Esophagus muscularis mucosa (tissue), 4 donors: ENCODE data around the gene VSIG10L2. TPM values are rescaled to one million over a fixed set of nuclear protein-coding genes. Genes with fewer than 3 reads are reported as not detected.

ENCODE experiments used
- DNase-seq: peaks from one replicate; pipeline ENCODE4 v3.0.0-alpha.2; 2017; ENCODE audit errors: extremely low spot score
- H3K27ac ChIP-seq, 4 donors: fragments of 200-600 bp; sonication (generic); replicated peaks in 1 of 4; 1 replicate in 3 of 4; 2 replicates in 1 of 4; pipeline ENCODE4 v1.5.1; 2016 to 2019; ENCODE audit warnings: mild to moderate bottlenecking in 1 of 4
- H3K27me3 ChIP-seq, 4 donors: fragments of 200-600 bp; sonication (generic); one replicate each; pipeline versions ENCODE4 v1.5.1 to v1.6.0; 2016 to 2019
- H3K36me3 ChIP-seq, 4 donors: fragments of 200-600 bp; sonication (generic); one replicate each; pipeline ENCODE4 v1.5.1; 2016 to 2019
- H3K4me1 ChIP-seq, 4 donors: fragments of 200-600 bp; sonication (generic); one replicate each; pipeline ENCODE4 v1.5.1; 2016 to 2019
- H3K4me3 ChIP-seq, 4 donors: fragments of 200-600 bp; sonication (generic); 1 replicate in 2 of 4; 2 replicates in 2 of 4; pipeline ENCODE4 v1.5.1; 2016 to 2019; ENCODE audit warnings: mild to moderate bottlenecking in 4 of 4, moderate library complexity in 1 of 4
- H3K9me3 ChIP-seq, 4 donors: fragments of 200-600 bp; sonication (generic); 1 replicate in 3 of 4; 2 replicates in 1 of 4; pipeline ENCODE4 v1.5.1; 2016 to 2019
- EP300 ChIP-seq: sonication (generic); formaldehyde crosslinking; IDR thresholded peaks from one replicate; pipeline ENCODE4 v1.6.1; 2017; ENCODE audit warnings: antibody characterized with exemption
- POLR2A ChIP-seq: fragments of 450-650 bp; IDR thresholded peaks from one replicate; pipeline ENCODE4 v1.6.1; 2017; ENCODE audit warnings: antibody characterized with exemption, moderate library complexity, mild to moderate bottlenecking, low read depth
- POLR2AphosphoS5 ChIP-seq, 2 donors: sonication (generic); formaldehyde crosslinking; IDR thresholded peaks; one replicate each; pipeline ENCODE4 v1.6.1; 2017; ENCODE audit warnings: antibody characterized with exemption in 2 of 2
- WGBS: methylation state at CpG from one replicate; pipeline ENCODE4 v1.1.5; 2018; 5-methylcytosine and 5-hydroxymethylcytosine counted together
- intact Hi-C: fragments of 100-400 bp; cut with DNase I; formaldehyde crosslinking; loops from one replicate; pipeline ENCODE4 v1.15.1; 2023
- total RNA-seq, 4 donors: library from RNA; depleted of rRNA; stranded (reverse); fragments of >200 nt; gene quantifications; one replicate each; pipeline versions ENCODE4 v1.1.0 to v1.2.1, GENCODE V29; 2016
- TF ChIP-seq, protein P1 (sequence below), 3 experiments: fragments of 200-600 bp in 2 of 3; fragments of 450-650 bp in 1 of 3; sonication (generic) in 2 of 3; IDR thresholded peaks; one replicate each; pipeline ENCODE4 v1.5.1; 2017 to 2019; ENCODE audit warnings: antibody characterized with exemption in 3 of 3, mild to moderate bottlenecking in 2 of 3, moderate library complexity in 1 of 3

Gene VSIG10L2
- total RNA-seq, 4 donors from 2014 or later = 0.33 to 0.57 (median 0.39) TPM; not detected in 1

DNA sequence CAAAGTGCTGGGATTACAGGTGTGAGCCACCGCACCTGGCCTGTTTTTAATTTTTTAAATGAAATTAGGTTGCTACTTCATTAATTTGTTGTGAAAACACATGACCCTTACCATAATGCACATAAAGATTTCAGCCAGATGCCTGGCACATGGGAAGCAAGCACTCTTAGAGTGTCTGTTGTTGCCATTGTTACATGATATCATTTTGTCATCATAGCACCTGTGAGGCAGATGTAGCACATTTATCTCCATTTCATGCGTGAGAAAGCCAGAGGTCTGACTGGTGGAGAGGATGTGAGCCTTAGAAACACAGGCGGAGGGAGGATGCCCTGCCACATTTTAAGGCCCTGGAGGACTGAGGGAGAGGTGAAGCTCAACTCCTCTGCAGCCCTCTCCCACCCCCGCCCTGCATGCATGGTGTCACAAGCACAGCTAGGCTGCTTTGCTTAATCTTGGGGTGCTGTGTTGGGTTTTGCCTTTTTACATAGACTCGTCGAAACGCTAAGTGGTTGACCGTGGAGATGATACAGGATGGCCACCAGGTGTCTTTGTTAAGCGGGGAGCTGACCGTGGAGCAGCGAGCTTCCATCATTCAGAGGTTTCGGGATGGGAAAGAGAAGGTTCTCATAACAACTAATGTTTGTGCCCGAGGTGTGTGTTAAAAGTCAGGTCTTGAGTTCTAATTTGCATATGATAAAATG is 27.6 kb upstream of the VSIG10L2 start:
- 74% methylated on average over 13 of the region's 13 CpGs for WGBS
- no peaks in the 10 kb centered on the region for H3K9me3 ChIP-seq
- TF ChIP-seq POLR2A = no peak
- TF ChIP-seq, protein P1, sequence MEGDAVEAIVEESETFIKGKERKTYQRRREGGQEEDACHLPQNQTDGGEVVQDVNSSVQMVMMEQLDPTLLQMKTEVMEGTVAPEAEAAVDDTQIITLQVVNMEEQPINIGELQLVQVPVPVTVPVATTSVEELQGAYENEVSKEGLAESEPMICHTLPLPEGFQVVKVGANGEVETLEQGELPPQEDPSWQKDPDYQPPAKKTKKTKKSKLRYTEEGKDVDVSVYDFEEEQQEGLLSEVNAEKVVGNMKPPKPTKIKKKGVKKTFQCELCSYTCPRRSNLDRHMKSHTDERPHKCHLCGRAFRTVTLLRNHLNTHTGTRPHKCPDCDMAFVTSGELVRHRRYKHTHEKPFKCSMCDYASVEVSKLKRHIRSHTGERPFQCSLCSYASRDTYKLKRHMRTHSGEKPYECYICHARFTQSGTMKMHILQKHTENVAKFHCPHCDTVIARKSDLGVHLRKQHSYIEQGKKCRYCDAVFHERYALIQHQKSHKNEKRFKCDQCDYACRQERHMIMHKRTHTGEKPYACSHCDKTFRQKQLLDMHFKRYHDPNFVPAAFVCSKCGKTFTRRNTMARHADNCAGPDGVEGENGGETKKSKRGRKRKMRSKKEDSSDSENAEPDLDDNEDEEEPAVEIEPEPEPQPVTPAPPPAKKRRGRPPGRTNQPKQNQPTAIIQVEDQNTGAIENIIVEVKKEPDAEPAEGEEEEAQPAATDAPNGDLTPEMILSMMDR (IDR thresholded peaks at IDR 0.05) = no peak
- TF ChIP-seq POLR2AphosphoS5 (IDR thresholded peaks at IDR 0.05) = no peak
- TF ChIP-seq EP300 = no peak

DNA sequence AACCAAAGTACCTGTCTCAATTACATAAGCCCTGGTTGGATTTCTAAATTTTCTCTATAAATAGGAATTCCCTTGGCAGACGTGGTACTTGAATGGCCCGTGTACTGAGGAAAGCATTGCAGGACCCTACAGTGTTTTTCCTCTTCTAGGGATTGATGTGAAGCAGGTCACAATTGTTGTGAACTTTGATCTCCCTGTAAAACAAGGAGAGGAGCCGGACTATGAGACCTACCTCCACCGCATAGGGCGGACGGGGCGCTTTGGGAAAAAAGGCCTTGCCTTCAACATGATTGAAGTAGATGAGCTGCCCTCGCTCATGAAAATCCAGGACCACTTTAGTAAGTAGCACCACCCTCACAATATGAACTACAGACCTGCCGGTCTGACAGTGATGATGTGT is 24.8 kb upstream of the VSIG10L2 start:
- Histone ChIP-seq H3K27me3 (peaks cover 0 to 20% (median 0%) of the 10 kb centered on the region in 4 donors), H3K4me1 (peaks cover 0 to 7% (median 3%) of the 10 kb centered on the region in 4 donors), H3K36me3 (no peaks in the 10 kb centered on the region), H3K4me3 (no peak overlapping the region), H3K27ac (no peak overlapping the region), H3K9me3 (no peaks in the 10 kb centered on the region)
- TF ChIP-seq POLR2AphosphoS5 (IDR thresholded peaks at IDR 0.05) = no peak
- TF ChIP-seq, protein P1 (IDR thresholded peaks at IDR 0.05) = no peak
- no peak for TF ChIP-seq POLR2A
- TF ChIP-seq EP300 = no peak
- intact Hi-C loops = loop anchor here (5.0 kb wide), 1 partner anchor 141 kb away; the partner anchor contains the start of gene CDON
- 85% methylated on average over 9 of the region's 9 CpGs for WGBS
- DNase-seq = peak; percentile 17

More for the DNA sequence above, 27.6 kb upstream of the VSIG10L2 start:
- intact Hi-C loops = no loop called here
- peak; percentile 84 for DNase-seq
- no peak overlapping the region for H3K27ac ChIP-seq
- no peaks in the 10 kb centered on the region for H3K4me1 ChIP-seq
- H3K4me3 ChIP-seq = no peak overlapping the region
- H3K36me3 ChIP-seq = no peaks in the 10 kb centered on the region
- peaks cover 0 to 26% (median 0%) of the 10 kb centered on the region in 4 donors for H3K27me3 ChIP-seq

DNA sequence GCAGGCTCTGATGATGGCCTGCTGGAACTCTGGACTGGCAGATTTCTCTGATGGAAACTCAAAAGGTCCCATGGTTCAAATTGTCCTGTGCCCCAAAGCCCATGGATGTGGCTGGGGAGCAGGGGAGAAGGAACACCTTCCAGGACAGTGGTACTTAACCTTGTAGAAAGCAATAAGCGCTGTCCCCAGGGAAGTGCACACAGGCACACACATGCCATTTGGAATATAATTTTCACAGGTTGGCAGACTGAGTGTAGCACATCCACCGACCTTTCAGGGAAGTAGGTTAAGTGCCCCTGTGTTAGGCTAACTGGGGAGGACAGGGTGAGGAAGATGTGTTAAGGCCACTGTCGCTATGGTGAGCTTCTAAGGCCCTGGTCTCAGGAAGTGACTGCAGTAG is 23.7 kb upstream of the VSIG10L2 start:
- TF ChIP-seq, protein P1 (IDR thresholded peaks at IDR 0.05) = no peak
- TF ChIP-seq POLR2AphosphoS5 (IDR thresholded peaks at IDR 0.05) = no peak
- no peak for TF ChIP-seq EP300
- no peak for TF ChIP-seq POLR2A
- H3K4me1 ChIP-seq = peaks cover 0 to 7% (median 3%) of the 10 kb centered on the region in 4 donors
- no peaks in the 10 kb centered on the region for H3K36me3 ChIP-seq
- no peak overlapping the region for H3K27ac ChIP-seq
- intact Hi-C loops = loop anchor here (5.0 kb wide), 1 partner anchor 140 kb away; the partner anchor contains the start of gene CDON
- peak; percentile 55 for DNase-seq
- peaks cover 0 to 16% (median 0%) of the 10 kb centered on the region in 4 donors for H3K27me3 ChIP-seq
- H3K9me3 ChIP-seq = no peaks in the 10 kb centered on the region
- 89% methylated on average over 3 of the region's 3 CpGs for WGBS
- no peak overlapping the region for H3K4me3 ChIP-seq

DNA sequence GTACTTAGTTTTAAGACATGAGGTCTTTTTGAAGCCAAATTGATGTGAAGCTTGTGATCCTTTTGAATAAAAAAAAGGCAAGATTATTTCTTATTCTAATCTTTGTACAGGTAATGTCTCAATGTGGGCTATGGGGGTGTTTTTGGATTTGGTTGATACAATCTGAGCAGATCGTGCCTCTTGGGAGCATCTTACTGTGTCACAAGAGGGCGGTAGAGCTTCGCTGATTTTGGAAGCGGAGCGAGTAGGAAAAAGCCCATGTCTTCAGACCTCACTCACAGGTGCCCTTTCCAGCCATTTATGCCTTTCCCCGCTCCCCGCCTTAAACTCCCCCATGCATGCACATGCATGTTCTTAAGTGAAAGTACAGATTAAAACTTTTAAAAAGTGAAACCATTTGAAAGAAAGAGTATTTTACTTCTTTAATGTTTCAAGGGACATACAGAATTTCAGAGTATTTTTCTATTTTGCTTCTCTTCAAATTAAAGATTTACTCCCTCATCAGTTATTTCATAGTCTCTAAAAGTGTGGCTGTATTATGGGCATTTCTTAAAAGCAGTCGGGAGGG is 22.7 kb upstream of the VSIG10L2 start:
- peak; percentile 91 for DNase-seq
- no peak for TF ChIP-seq POLR2A
- TF ChIP-seq, protein P1 (IDR thresholded peaks at IDR 0.05) = peak; percentile 78 to 88 (median 82)
- H3K9me3 ChIP-seq = no peaks in the 10 kb centered on the region
- 4% methylated on average over 8 of the region's 8 CpGs for WGBS
- no peak overlapping the region for H3K27ac ChIP-seq
- no peak overlapping the region for H3K4me3 ChIP-seq
- peaks cover 0 to 7% (median 3%) of the 10 kb centered on the region in 4 donors for H3K4me1 ChIP-seq
- peaks cover 0 to 16% (median 0%) of the 10 kb centered on the region in 4 donors for H3K27me3 ChIP-seq
- intact Hi-C loops = loop anchor here (1.0 to 5.0 kb wide), 2 partner anchors 139 to 270 kb away; partner anchors contain the start of gene CDON
- H3K36me3 ChIP-seq = no peaks in the 10 kb centered on the region
